Endothelial cell of hepatic sinusoid (primary cell): ENCODE data around the gene SLC22A8.
"Not testable (repeated sequence)": the region's sequence is repeated elsewhere in the genome, so short reads cannot be mapped to it uniquely, and the experiment has no call there.

Experiments used
- in situ Hi-C: cut with HindIII; loops from 2 replicates; pipeline ENCODE4 v1.10.0; 2017; ENCODE audit warnings: low sequenced_read_pairs

Gene SLC22A8, protein sequence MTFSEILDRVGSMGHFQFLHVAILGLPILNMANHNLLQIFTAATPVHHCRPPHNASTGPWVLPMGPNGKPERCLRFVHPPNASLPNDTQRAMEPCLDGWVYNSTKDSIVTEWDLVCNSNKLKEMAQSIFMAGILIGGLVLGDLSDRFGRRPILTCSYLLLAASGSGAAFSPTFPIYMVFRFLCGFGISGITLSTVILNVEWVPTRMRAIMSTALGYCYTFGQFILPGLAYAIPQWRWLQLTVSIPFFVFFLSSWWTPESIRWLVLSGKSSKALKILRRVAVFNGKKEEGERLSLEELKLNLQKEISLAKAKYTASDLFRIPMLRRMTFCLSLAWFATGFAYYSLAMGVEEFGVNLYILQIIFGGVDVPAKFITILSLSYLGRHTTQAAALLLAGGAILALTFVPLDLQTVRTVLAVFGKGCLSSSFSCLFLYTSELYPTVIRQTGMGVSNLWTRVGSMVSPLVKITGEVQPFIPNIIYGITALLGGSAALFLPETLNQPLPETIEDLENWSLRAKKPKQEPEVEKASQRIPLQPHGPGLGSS

DNA sequence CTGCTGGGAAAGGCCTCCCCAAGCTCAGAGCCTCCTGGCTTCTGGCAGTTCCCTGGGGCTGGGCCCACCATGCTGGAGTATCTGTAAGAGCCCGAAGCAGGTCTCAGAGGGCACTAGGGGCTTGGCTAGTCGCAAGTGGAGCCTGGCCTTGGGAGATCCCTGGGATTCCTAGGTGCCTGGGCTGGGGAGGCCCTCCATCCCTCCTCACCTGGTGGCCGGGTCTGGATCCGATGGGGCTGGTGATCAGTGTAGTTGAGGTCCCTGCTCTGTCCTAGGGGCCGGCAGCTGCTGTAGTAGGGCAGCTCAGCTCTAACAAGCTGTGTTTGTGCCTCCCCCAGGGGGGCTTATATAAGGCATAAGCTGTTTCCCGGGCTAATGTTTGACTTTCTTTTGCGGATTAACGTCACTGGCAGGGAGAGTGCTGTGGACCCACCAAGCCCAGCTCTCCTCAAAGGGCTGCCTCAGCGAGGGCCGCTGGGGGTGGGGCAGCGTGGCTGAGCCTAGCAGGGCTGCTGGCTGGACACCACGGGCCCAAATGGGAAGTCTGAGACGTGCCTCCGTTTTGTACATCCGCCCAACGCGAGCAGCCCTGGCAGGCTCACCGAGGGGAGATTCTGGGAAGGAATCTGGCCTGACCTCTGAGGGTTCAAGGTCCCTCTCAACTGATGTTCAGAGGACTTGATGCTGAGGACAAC, at the start of gene SLC22A8:
Gene SLC22A8, minus strand, starts transcription at position 321 of the 695 bp plus-strand sequence. CDS start 883 bp downstream, outside the sequence.
- in situ Hi-C loops, result no loop called here

DNA sequence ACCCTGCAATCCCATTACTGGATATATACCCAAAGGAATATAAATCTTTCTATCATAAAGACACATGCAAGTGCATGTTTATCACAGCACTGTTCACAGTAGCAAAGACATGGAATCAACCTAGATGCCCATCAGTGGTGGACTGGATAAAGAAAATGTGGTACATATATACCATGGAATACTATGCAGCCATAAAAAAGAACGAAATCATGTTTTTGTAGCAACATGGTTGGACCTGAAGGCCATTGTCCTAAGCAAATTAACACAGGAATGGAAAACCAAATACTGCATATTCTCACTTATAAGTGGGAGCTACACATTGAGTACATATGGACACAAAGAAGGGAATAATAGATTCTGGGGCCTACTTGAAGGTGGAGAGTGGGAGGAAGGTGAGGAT, 30.6 kb upstream of the SLC22A8 start:
- in situ Hi-C loops, result not testable (repeated sequence)

DNA sequence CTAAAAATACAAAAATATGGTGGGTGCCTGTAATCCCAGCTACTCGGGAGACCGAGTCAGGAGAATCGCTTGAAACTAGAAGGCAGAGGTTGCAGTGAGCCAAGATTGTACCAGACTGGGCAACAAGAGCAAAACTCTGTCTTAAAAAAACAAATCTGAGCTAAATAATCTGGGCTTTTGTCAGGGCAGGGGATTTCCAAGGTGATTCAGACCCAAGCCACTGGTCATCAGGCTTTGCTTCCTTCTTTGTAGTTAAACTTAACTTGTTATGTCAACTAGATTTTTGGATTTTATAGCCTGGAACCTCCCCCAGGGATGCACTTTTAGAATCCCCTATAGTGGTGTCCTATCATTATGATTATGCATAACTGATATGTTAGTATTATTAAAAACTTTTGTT, 27.0 kb upstream of the SLC22A8 start:
- in situ Hi-C loops, result no loop called here

DNA sequence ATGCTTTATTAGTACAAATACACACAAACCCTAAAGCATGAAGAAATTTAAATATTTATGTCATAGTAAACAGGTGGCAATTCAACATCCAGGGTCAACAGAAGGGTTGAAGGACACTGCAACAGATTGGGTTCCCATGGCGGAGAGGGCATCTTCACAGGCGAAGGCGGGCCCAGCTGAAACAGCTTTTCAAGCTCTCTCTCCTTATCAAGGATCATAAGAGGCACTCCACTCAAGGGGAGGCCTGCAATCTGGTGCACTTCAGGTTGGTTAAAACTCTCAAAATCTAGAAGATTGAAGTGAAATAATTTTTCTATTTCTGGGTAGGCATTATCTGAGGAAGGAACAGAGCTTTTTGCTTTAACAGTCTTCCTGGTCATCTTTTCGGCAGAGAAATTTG, 16.8 kb upstream of the SLC22A8 start:
- in situ Hi-C loops, result no loop called here

DNA sequence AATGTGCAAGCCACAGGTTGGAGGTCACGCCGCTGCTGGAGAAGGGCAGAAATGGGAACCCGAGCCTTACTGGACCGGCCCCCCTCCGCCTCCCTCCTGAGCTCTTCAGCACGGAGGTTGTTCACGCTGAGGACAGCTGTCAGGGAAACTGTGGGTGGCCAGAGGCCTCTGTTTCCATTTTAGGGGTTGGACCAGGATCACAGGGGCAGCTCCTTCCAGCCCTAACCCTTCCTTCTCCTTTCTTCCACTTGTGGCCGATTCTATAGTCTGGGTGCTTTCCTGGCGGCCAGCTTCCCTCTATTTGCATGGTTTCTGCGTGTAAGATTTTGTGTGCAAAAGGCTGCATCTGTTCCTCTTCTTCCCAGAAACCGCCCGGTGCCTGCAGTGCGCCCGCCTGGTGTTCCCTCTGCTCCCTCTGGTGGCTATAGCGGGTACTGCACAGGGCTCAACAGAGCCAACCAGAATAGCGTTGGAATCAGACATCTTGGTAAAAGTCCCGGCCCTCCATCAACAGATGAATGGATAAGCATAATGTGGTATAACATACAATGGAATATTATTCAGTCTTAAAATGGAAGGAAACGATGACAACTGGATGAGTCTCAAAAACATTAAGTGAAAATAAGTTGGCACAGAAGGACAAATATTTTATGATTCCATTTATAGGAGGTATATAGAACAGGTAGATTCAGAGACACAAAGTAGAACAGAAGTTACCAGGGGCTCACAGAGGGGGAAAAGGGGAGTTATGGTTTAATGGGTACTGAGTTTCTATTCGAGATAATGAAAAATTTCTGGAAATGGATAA, 8.4 kb upstream of the SLC22A8 start:
- in situ Hi-C loops, result no loop called here

DNA sequence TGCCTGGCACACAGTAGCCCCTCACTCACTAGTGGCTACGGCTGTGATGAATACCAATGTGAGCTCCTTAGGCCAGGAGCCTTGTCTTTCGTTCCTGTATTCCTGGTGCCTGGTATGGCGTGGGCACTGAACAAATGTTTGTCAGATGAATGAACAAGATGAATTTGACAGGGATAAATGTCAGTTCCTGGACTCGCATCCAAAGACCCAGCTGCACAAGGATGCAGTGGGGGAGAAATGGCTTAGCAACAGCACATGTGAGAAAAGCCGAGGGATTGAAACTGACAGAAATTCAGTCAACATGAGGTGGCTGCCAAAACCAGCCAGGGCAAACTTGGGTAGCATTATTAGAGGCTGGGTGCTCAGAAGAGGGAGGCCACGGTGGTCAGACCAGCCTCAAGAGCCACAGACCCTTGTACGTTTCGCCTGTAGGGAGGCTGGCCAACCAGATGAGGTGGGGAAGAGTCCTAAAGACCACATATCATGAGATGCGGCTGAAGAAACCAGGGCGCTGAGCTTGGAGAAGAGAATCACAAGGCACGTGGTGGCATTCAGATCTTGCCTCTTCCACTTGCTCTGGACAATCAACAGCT, 7.7 kb upstream of the SLC22A8 start:
- in situ Hi-C loops, result no loop called here

DNA sequence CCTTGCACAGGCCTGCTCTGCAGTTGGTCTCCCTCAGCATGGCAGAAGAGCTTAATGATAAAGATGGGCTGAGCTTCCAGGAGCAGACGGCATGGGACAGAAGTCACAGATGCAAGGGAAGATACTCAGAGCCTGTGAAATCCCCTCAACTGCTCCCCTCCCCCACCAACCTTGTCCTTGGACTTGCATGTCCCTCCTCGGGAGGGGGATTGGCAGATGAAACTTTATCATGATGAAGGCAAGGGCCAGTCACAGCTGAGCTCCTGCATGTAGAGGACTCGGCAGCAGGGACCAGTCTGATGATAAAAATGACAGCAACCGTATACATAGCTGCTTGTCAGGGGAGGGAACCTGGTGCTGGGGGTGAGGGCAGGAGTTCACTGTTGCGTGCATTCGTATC, 6.8 kb upstream of the SLC22A8 start:
- in situ Hi-C loops, result no loop called here

DNA sequence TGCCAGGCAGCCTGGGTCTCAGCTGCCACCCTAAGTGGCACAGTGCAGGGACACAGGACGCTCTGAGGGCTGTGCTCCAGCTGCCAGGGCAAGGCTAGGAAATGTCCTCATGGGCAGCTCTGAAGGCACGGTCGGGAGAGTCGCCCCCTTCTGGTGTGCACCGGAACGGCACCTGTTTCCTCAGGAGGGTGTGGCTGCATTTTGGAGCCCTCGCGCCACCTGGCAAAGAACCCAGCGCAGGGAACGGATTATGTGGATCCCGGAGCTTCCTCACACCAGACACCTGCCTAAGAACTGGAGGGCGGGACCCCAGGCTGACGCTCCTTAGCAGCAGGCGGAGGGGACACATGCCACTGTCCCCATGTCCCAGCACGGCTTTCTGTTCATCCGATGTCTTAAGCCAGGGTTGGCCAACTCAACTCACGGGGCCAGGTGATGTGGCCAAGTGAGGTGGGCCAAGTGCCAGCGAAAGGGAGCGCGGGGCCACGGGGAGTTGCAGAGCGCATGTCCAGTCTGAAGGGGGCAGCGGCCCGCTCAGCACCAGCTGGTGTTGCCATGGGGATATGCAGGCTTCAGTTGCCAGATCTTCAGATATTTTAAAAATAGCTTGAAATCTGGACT, 5.1 kb upstream of the SLC22A8 start:
- in situ Hi-C loops, result no loop called here

DNA sequence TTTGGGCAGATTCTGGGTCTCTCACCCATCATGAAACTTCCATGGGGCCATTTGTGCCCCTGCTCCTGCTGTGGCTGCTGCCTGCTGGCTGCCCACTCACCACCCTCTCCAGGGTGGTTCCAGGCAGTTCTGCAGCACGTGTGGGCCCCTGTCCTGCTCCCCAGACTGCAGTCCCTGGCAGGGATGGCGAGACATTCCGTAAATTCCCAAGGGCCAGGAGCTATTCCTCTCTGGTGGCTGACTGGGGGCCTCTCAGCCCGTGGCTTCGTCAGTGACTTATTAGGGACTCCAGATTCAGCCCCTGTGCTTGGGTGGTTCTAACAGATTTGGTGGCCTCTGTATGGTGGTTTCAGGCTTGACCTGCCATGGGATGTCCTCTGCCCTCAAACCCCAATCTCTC, 3.9 kb upstream of the SLC22A8 start:
- in situ Hi-C loops, result no loop called here

DNA sequence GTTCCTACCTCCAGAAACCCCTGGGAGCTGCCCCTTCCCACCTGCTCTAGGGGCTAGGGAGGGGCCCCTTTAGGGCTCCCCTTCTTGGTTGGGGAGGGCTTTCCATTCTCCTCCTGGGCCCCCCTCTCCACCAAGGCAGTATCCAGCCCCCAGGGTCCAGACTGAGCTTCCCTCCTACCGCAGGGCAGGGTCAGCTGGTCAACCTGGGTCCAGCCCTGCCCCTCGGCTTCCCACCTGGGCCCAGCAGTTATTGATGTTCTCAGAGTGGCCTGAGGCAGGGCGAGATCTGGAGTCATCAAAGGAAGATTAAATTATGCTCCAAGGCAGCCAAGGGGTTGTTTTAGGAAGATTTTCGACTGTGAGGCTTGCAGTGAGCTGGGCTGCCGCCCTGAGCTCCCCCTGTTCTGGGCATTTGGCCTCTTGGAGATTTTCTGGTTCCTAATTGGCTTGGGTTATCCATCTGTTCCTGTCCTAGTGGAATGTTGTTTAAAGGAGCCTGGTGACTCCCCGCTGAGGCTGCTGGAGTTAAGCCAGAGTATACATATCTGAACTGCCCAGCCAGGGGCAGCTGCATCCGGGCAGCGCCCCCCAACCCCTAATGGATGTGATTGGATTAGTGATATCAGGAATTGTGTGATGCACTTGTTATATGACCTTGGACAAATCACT, 1.8 kb upstream of the SLC22A8 start:
- in situ Hi-C loops, result no loop called here

DNA sequence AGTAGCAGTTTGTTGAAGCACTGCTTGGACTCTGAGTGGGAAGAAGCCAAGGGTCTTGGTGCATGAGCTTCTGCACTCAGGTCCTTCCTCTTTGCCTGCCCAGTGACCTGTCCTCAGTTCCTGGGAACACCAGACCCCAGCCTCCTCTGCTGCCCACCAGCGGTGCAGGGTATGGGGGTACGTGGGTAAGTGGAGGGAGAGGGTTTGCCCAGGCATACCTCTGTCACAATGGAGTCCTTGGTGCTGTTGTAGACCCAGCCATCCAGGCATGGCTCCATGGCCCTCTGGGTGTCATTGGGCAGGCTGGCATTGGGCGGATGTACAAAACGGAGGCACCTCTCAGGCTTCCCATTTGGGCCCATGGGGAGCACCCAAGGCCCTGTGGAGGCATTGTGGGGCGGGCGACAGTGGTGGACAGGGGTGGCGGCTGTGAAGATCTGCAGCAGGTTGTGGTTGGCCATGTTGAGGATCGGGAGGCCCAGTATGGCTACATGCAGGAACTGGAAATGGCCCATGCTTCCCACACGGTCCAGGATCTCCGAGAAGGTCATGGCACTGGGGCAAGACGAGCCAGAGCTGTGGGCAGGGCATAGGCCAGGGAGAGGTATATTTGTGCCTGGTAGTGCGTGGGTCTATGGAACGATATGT, 1.1 kb downstream of the SLC22A8 start:
- in situ Hi-C loops, result no loop called here

DNA sequence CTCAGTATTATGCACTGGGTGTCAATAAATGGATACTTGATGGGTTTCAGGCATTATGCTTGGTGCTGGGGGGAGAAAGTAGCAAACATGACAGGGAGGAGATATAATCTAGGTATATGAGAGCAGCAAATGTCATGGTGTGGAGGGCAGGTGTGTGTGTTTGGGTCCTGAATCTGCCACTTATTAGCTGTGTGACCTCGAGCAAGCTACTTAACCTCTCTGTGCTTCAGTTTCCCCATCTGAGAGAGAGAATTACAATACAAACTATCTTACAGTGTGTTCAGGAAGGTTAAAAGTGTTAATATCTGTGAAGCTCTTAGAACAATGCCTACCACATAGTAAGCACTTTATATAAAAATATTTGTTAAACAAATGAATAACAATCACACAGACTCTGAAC, 2.8 kb downstream of the SLC22A8 start:
- in situ Hi-C loops, result no loop called here

DNA sequence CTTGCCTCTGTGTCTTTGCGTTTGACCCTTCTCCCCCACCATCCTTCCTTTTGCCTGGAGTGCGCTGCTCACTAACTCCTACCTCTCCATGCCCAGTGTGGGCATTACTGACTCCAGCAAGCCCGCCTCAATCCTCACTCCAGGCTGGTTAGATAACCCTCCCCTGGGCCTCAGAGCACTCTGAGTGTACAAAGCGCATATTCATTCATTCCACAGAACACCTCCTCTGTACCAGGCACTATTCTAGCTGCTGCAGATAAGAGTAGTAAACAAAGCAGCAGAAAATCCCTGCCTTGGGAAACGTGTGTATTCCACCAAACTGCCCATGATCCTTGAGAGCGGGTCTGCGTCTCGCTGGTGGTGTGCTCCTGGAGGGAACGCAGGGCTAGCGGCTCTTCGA, 3.2 kb downstream of the SLC22A8 start:
- in situ Hi-C loops, result no loop called here

DNA sequence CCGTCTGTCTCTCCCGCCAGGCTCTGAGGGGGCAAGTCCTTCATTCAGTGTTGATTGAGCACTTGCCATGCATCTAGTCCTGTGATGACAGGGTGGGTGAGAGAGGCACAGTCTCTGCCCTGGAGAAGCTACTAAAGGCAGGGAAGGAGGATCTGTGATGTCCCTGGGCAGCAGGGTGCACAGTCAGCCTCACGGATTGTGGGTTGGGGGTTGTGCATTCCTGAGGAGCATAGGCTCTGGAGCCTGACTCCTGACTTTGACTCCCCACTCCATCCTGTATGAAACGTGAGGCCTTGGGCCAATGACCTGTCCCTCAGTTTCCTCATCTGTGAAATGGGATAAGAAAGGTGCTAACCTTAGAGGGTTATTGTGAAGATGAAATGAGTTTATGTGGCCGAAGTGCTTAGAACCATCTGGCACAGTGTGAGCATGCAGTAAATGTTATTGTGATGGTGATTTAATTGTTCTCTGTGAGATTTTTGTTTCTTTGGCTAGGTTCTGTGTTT, 4.7 kb downstream of the SLC22A8 start:
- in situ Hi-C loops, result no loop called here

DNA sequence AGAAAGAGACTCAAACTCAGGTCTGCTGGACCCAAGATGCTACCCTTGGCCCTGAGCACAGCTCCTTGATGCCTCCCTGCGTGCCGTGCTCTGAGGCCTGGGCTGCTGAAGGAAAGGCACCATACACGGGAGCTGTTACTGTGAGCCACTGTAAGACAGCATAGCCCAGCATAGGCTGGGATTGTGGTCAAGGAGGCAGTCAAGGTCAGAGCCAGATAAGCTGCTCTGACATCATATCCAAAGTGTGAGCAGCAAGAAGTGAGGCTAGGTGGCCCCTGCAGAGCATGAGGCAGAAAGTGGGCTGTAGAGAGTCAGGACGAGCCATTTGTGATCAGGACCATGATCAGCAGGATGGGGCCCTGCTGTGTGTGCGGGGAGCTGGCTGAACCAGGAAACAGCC, 7.7 kb downstream of the SLC22A8 start:
- in situ Hi-C loops, result loop anchor here (5.0 to 10.0 kb wide), 3 partner anchors 71 to 417 kb away; no protein-coding TSS in a partner anchor

DNA sequence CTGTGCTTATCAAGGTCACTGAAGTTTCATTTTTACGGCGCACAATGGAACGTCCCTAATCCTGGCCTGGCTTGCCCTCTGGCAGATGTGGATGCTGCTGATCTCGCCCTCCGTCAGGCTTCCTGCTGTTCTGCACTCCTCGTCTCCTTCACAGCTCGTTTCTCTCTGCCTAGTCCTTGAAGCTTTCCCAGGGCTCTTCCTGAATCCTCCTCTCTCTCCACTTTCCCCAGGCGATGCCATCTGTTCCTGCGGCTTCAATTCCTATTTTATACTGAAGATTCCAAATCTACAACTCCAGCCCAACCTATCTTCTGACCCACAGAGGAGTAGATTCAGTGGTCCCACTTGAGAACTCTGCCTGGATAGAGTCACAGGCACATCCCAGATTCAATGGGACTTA, 14.2 kb downstream of the SLC22A8 start:
- in situ Hi-C loops, result loop anchor here (10.0 kb wide), 2 partner anchors 97 to 423 kb away; no protein-coding TSS in a partner anchor

DNA sequence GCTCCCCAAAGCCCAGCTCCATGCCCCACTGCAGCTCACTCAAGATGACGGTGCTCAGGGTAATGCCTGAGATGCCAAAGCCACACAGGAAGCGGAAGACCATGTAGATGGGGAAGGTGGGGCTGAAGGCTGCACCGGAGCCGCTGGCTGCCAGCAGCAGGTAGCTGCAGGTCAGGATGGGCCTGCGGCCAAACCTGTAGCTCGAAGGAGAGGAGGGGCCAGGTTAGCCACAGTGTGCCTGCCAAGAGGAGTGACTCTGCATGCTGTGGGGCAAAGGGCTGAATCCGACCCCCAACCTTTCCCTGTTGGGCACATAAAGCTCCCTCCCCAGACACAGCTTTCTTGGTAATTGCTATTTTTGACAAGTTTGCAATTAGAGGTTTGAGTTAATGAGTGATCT, 16.0 kb downstream of the SLC22A8 start:
- in situ Hi-C loops, result loop anchor here (10.0 kb wide), 2 partner anchors 95 to 425 kb away; no protein-coding TSS in a partner anchor

DNA sequence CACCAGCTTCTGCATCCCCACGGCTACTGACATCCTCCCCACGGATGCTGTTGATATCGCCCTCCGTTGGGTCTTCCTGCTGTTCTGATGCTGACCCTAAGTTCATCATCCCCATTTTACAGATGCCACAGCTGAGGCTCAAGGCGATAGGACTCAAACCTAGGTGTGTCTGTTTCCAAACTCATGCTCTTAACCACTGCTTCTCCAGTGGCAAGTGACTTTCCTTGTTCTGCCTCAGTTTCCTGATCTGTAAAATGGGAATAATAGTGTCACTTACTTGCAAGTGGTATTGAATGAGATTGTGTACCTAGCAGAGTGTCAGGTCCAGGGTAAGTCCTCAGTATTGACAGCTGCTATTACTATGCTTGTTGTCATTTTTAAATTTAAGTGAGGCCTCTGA, 16.5 kb downstream of the SLC22A8 start:
- in situ Hi-C loops, result no loop called here

DNA sequence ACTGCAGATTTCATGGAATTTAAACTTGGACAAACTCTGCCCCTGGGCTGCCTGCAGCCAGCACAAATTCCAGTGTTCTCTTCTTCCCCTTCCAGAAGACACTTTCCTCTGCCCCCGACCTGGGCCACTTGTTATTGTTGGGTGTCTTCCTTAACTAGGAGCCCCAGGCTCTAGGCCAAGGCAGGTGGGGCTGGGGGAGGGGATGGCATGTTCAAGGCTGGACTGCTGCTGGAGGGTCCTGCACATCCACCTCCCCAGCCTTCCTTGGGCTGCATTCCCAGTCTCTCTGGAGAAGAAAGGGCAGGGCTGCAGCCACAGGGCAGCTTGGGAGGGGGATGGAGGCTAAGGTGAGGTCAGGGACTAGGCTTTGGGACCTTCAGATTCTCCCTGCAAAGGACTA, 19.4 kb downstream of the SLC22A8 start:
- in situ Hi-C loops, result no loop called here
